HG02885 (cell line): ENCODE data around the gene KIF12.

ENCODE experiments used
- ATAC-seq: cut with Tn5 transposase; IDR thresholded peaks from one replicate; pipeline ENCODE4 v1.9.1; 2021; ENCODE audit warnings: mild to moderate bottlenecking; ENCODE audit not compliant: unreplicated experiment, poor library complexity

KIF12 gene

DNA sequence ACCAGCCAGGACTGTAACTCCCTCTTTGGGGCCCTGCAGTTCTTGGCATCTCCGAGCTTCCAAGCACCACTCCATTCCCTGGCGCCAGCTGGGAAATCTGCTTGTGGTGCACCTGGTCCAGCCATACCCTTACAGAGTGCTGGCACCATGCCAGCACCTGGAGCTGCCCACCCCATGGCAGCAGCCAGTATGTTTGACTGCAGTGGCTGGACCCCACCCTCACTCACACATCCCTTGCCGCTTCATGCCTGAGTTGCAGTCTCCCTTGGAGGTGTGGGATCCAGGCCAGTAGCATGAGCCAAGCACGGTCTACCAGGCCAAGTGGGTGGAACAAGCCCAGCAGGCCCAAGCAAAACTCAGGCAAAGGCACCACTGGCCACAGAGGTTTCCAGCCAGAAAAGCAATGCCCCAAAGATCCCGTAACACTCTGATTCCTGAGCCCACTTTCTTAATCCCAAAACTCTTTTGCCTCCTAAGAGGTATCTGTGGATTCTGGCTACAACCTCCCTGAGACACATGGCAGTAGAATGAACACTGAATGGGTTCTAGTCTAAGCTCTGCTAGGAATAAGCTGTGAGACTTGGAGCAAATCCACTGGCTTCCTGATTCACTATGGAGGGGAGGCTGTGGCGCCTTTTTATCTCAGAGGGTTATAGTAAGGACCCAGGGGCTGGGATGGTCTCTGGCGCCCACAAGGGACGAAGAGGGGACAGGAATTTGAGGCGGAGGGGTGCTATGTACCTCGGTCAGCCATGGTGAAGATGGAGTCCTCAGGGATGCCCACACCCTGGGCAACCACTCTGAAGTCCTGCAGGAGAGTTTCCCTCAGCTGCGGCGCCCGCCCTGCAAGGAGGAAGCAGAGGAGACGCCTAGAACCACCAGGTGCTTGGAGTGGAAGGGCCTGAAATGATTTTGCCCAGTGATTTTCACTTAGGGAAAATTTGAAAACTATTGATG is 26.6 kb downstream of the KIF12 start:
- no peak for ATAC-seq

DNA sequence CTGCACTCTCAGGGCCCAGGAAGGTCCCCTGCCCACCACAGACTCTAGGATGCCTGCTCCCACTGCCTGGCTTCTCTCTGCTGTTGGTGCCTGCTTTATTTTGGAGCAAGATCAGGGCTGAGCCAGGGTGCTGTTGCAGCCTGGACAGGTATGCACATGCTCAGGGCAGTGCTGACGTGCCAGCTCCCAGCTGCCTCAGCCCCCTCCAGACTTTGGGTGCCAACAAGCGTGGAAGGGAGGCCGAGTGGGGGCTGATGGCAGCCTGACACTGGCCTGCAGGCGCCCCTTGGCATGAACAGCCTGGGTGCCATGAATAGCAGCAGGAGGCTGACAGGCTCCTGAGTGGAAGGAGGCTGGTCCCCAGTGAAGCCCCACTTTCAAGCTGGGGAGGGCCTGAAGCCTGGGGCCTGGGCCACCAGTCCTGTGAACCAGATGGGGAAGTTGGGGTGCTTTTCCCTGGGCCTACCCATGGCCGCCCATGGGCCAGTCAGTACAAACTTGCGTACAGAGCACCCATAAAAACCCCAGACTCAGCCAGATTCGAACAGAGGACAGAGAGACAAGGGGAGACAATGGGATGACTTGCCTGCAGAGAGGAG is 27.8 kb downstream of the KIF12 start:
- ATAC-seq, result no peak

DNA sequence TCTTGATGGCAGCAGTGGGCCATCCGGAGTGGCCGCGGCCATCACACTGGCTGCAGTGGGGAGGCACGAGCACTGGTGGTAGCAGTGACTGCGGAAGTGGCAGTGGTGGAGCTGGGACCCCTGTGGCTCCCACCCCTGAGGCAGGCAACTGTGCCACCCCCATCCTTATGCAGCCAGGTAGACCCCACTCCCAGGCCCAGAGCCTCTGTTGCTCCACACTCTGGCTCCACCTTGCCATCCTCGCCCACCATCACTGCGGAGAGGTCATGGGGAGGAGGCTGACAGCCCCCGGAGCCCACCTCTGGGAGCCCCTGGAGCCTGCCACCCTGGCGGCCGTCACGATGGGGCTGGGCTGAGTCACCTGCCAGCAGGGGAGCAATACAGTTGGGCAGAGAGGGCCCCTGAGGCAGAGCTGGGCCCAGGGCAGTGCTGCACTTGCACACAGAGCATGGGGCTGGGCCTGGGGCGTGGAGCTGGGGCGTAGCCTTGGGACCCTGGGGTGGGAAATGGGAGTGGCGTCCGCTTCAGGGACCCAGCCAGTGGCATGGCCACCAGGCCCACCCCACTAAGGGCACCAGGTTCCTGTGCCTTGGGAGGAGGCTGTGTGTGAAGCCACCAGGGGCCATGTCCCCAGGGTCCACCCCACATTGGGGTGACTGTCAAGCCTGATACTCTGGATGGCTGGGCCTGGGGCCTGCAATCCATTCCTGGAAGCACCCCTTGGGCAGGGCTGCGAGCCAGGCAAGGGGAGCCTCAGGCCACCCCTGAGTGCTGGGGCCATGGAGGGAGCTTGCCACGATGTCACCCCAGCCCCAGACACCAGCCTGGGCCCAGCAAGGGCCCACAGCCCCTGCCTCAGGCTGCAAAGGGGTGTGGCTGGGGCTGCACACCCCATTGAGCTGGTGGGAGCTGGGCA is 28.6 kb downstream of the KIF12 start:
- no peak for ATAC-seq

DNA sequence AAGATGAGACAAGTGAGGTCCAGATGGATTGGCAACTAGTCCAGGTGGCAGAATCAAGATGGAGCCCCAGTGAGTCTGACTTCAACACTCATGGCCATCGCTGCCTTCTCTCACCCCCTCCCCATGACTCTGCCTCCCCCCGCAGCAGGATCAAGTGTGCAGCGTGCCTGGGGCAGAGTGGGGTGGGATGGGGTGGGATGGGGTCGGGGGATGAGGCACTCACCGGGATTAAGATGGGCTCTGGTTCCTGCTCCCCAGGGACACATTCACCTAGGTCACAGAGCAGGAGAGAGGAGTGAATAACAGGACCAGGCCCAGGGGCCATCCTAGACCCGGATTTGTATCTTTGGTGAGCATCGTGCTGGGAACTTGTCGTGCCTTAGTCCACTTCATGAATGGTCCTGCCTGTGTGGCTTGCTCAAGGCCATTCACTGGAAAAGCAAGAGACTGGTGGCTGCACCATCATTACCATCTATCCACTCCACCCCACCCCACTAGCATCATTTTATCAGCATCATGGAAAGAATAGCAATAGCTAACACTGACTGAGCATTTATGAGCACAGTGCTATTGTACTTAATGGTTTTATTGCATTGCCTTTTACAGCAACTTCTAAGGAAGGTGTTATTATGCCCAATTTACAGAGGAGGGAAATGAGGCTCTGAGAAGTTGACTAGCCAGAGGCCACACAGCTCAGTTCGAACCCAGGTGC is 29.5 kb downstream of the KIF12 start:
- no peak for ATAC-seq

DNA sequence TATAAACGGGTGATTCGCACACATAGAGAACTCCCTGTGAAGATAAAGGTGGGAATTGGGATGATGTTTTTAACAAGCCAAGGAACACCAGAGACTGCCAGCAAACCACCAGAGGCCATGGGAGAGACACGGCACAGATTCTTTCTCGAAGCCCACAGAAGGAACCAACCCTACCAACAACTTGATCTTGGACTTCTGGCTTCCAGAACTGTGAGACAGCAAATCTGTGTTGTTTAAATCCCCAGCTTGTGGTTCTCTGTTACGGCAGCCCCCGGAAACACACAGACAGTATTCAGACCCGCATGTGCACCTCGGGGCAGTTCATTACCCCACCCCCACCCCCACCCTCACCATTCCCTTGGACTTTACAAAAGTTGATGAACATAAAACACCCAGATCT is 33.8 kb downstream of the KIF12 start:
- ATAC-seq, result no peak

DNA sequence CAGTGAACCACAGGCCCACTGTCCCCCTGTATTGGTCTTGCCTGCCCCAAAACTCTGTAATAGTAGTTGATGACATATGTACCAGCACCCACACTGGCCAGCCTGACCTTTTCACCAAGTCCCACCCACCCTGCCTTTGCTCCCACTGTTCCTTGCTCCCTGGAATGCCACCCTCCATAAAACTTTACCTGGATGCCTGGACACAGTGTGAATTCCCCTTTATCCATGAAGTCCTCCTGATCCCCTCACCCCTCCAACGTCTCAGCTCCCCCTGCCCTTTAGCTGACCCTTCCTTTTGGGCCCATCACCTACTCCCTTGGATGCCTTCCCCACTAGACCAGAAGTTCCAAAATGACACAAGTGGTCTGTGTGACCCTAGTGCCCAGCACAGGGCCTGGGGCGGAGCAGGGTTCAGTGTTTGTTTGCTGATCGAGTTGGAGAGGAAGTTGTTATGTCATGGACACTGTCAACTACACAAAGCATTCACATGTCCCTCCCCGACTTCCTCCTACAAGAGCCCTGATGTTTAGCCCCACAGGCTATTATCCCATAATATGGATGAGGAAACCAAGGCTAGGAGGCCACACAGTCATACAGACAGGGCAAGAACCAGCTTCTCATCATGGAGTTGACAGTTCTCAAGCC is 37.1 kb downstream of the KIF12 start:
- no peak for ATAC-seq

DNA sequence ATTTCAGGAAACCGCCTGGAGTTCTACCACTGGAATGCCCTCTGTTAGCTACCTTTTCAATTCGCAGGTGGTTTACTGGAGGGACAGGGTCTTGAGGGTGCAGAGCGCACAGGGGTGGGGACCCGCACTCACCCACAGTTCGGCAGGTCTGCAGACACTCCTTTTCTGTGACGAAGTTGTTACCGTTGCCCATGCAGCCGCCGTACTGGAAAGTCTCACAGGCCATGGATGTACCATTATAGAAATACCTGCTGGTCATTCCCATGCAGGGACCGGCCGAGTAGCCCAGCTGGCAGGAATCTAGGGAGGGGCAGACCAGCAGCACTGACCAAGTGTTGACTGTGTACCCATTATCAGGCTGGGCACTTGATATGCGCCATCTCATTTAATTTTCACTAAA is 37.8 kb downstream of the KIF12 start:
- ATAC-seq, result no peak

DNA sequence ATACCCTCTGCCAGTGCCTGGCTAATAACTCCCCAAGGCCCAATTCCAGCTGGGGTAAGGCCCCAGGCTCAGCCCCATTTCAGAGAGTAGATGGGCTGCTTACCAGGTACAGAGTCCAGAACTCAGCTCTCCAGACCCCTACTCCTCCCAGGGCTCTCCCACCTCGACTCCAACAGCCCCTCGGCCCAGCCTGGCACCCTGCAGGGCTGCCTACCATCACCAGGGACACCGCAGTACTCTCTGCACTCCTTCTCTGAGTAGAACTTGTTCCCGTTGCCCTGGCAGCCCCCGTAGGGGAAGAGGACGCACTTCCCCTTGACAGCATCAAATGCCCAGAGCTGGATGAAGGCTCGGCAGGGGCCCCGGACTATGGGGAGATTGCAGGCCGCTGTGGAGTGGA is 38.4 kb downstream of the KIF12 start:
- ATAC-seq, result no peak

DNA sequence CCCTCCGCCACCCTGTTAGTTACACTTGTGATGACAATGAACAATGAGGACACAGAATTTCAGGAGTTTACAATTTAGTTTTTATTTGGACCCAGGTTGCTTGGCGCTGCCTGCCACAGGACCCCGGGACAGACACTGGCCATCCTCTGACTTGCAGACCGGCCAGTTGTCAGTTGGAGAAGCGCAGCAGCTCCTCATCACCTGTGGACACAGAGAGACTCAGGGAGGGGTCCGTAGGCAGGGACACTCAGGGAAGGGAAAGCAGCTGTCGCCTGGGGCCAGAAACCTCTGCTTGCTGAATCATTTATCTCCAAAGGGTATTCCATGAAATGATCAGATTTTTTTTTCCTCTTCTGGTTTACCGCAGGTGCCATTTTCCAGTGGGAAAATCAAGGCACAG is 39.0 kb downstream of the KIF12 start:
- no peak for ATAC-seq

DNA sequence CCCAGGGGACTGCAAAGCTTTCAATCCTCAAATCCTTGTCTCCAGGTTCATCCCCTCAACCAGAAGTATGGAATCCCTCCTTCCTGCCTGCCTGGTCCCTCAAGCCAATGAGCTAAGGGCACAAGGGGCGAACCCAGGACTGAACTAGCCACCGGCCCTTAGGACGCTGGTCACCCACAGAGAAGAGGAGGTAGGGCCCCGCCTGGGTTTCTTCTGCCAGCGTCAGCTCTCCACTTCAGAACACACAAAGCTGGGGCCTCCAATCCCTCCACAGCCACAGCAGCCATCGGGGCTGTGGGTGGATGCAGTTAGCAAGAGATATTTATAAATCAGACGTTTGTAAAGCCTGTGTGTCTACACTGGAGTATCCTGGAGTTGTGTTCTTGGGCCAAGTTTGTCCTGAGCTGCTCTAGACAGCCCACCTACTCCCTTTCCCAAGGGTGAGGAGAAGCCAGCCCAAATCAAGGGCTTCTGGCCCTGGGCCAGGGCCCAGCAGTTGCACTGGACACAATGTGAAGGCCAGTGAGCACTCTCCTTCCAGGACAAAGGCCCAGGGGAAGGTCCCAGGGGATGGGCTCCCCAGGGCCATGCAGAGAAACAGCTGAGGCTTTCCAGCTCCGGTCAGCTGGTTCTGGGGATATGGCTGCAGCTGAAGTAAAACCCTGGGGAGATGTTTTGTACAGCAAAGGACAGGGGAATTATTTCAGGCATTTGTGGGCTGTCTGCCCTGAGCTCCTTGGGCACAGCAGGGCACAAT is 39.9 kb downstream of the KIF12 start:
- ATAC-seq, result no peak

DNA sequence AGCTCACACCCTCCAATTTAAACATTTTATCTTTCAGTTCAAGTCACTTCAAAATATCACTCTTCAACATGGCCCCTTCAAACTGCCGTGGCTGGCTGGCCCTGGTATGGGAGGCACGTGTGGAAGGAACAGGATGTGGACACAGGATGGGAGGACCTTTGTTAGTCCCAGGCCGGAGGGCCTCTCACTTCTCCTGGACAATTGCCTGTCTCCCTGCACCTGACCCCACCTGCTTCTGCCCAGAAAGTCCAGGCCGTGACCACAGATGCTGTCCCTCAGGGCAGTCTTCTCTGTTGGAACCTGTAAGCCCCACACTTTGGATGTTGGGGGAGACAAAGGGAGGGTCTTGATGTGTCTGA is 40.4 kb downstream of the KIF12 start:
- no peak for ATAC-seq

DNA sequence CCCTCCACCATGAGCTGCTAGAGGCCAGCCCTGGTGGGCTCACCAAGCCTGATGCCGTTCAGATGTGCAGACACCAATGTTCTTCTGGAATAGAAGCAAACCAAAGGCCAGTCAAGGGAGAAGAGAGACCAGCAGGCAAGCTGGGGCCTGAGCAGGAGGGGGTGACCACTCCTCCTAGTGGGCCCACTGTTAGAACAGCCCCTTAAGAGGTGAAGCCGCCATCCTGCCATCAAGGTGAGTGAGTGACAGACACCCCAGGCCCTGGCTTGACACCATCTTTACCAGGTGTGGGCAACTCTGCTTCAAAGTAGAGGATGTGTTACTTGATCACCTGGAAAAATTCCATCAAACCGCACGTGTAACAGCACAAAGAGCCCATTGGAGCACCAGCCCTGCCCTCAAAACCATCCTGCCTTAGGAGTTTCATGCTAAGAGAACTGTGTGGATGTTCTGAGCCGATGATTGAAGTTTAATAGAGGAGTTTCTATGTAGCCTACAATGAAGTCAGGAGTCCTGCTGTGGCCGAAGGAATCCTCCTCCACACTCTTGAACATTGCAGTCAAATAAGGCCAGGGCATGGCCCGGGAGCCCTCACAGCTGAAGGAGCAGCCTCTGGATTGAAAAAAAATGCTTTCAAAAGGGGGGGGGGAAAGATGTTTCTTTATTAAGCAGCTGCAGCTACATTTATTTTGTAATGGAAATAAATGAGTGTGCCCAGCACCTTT is 41.8 kb downstream of the KIF12 start:
- ATAC-seq, result no peak

DNA sequence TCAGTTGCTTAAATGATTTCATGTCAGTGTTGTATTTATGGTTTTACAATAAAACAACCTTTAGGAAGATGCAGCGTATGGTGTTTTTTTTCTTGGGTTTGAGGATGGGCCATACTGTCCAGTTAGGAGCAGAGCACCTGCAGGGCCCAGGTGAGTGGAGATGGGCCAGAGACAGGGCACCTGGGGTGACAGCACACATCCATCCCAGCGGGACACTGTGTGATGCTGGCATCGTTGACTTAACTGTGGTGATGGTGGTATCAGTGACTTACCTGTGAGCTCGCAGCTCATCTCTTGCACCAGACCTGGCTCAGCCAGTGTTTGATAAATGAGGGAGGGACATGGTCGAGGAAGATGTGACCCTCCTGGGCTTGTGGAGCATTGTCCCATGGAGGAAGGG is 42.6 kb downstream of the KIF12 start:
- no peak for ATAC-seq

DNA sequence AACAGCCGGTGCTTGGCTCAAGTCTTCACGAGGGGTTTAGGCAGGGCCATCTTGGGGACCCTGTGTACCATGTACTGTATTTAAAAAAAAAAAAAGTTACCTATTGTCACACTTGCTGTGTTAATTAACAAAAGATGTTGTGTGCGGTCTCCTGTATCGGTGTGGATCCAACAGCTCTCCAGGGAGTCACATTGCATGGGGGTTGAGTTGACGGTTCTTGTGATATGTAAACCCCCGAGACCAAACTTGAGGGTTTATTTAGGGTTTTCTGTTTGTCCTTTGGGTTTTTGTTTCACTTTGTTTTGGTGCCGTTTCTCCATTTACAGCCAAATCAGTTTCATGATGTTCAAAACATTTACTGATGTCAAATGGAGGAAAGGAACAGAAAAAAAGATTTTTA is 43.2 kb downstream of the KIF12 start:
- no peak for ATAC-seq

DNA sequence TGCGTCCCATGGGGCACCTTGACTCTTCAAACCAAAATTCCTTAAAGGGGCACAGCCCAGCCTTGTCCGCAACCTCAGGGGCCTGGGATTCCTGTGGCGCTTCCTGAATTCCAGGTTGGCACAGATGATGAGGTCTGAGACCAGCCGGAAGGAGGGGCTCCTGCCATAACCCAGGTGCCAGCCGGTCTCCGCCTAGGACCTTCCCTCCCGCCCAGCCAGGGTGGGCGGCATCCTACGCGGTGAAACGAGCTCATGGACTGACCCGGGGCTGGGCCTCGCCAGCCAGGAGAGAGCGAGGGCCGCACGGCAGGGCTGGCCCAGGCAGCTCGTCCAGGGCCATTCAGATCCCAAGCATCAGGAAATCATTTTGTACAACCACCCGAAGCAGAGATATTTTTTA is 44.0 kb downstream of the KIF12 start:
- ATAC-seq, result no peak

DNA sequence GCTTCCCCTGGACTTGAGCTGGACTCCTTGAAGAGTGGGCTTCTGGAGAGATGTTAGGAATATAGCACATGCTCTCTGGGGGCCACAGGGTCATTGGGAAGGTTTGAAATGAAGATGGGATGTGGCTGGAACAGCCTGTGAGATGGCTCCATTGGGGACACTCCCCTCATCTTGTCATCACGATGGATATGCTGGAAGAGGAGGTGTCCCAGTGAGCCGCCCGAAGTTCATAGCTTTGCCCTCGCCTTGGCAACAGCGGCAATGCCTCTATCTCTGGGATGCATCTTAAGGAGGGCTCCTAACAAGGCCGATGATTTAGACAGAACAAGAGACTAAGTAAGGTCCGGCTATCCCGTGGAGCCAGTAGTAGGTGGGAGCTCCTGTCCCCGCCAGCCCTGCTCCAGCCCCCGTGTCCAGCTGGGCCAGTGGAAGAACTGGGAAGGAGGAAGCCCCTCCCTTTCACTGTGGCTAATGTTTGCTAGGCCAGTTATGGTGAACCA is 44.9 kb downstream of the KIF12 start:
- no peak for ATAC-seq

DNA sequence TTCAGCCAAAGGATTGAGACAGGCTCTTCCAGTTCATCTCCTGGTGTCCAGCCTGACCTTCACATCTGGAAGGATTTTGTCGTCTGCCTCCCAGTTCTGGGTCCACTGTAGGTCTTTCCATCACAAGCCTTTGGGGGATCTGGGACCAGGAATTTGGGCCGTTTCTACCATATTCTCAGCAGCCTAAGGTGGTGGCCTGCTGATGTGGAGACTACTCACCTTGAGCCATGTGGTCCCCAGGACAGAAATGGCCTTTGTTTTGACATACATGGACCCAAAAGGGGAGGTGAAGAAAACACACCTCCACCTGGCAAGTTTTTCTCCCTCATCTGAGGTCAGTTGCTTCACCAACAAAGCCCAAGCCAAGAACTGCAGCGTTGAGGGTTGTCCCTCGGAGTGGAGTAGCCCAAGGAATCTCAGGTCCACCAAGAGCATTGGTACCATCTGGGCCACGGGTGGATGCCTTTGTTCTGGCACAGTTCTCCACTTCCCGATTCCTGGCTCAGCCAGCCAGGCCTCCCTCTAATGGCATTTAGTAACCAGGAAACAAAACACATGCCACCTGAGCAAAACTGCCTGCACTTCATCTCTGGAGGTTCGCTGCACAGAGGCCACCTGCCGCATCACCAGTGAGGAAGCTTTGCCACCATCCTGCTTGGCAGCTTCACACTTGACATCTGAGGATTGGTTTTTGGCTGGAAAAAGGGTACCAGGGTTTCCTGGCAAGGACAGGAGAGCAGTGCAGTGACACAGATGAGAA is 45.7 kb downstream of the KIF12 start:
- ATAC-seq, result no peak

DNA sequence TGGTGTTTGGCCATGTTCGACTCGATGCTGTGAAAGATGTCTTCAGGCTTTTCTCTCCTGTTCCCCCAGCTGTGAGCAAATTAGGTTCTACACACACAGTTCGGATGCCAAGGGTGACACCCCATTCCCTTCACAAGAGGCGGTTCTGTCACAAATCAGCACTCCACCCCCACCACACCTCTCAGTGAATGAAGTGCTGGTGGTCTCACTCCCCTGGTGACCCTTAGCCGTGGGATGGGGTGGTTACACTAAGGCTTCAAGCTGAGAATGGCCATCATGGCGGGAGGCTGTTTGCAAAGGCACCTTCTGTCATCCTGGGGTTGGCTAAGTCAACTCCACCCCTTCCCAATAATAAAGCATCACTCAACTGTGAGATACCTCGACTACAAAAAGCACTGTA is 47.4 kb downstream of the KIF12 start:
- ATAC-seq, result no peak
